Ectodermal cell (in vitro differentiated cells): ENCODE data around the gene STAP2. TPM values are rescaled to one million over a fixed set of nuclear protein-coding genes. Genes with fewer than 3 reads are reported as not detected.
A peak's percentile ranks its signal among the peaks of the same experiment; 100 is the strongest.

Experiments
- H3K27ac ChIP-seq: 2 replicates; pipeline ENCODE4 v1.7.0; 2013; ENCODE audit warnings: mild to moderate bottlenecking, low read depth, low read length; ENCODE audit not compliant: insufficient read depth, poor library complexity, severe bottlenecking
- H3K27me3 ChIP-seq: 2 replicates; pipeline ENCODE4 v1.7.0; 2013; ENCODE audit warnings: mild to moderate bottlenecking, low read length; ENCODE audit not compliant: insufficient read depth, control insufficient read depth, poor library complexity, severe bottlenecking
- H3K36me3 ChIP-seq: one replicate; pipeline ENCODE4 v1.7.0; 2013; ENCODE audit warnings: low read length; ENCODE audit not compliant: control insufficient read depth, insufficient read depth
- H3K4me1 ChIP-seq: one replicate; pipeline ENCODE4 v1.7.0; 2013; ENCODE audit warnings: low read length; ENCODE audit not compliant: control insufficient read depth, insufficient read depth
- H3K4me3 ChIP-seq: 2 replicates; pipeline ENCODE4 v1.7.0; 2013; ENCODE audit warnings: low read depth, low read length, control low read depth; ENCODE audit not compliant: insufficient read depth
- H3K9me3 ChIP-seq: 2 replicates; pipeline ENCODE4 v1.7.0; 2013; ENCODE audit warnings: mild to moderate bottlenecking, low read length, moderate library complexity; ENCODE audit not compliant: control insufficient read depth
- WGBS, 2 experiments: methylation state at CpG; one replicate each; pipeline ENCODE4 v1.1.7; 2013; ENCODE audit warnings: missing lambda C conversion rate in 2 of 2; 5-methylcytosine and 5-hydroxymethylcytosine counted together
- polyA plus RNA-seq, 4 experiments: library from polyadenylated mRNA; stranded (reverse); fragments of 50-300 nt; gene quantifications; one replicate each; pipeline ENCODE4 v1.2.3, GENCODE V29; 2013

STAP2 gene, protein sequence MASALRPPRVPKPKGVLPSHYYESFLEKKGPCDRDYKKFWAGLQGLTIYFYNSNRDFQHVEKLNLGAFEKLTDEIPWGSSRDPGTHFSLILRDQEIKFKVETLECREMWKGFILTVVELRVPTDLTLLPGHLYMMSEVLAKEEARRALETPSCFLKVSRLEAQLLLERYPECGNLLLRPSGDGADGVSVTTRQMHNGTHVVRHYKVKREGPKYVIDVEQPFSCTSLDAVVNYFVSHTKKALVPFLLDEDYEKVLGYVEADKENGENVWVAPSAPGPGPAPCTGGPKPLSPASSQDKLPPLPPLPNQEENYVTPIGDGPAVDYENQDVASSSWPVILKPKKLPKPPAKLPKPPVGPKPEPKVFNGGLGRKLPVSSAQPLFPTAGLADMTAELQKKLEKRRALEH
- 8.5 TPM for polyA plus RNA-seq (2013, experiment 1 of 4)
- polyA plus RNA-seq (2013, experiment 2 of 4), result 7.9 TPM
- polyA plus RNA-seq (2013, experiment 3 of 4), result 8.6 TPM
- 10.9 TPM for polyA plus RNA-seq (2013, experiment 4 of 4)

DNA sequence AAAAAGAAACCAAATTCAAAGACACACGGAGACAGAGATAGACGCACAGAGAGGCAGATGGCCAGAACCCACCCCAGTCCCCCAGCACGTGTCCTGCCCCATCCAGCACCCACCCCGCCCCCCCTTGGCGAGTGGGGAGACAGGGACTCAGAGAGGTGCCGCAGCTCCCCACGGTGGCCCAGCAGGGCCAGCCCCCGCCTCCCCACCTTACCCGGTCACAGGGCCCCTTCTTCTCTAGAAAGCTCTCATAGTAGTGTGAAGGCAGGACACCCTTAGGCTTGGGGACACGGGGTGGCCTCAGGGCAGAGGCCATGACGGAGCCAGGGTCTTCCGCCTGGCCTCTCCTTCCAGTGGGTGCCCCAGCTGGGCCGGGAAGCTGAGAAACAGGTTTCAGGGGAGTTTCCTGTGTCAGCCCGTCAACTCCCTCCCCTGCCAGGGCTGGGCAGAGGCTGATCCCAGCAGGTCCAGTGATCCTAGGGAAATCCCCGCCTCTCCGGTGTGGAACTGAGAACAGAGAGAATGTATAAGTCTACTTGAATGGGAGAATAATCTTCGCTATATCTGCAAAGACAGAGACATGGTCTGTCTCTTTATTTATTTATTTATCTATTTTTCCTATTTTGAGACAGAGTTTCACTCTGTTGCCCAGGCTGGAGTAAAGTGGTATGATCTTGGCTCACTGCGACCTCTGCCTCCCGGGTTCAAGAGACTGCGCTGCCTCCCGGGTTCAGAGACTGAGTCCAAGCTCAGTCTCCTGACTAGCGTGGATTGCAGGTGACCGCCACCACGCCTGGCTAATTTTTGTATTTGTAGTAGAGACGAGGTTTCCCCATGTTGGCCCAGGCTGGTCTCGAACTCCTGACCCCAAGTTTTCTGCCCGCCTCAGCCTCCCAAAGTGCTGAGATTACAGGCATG, at the start of gene STAP2:
Gene STAP2 (minus strand): TSS at position 387 of the 915 bp plus-strand sequence. CDS start 74 bp downstream, at position 313.
- Histone ChIP-seq H3K27me3 (no peaks in the 10 kb centered on the region), H3K27ac (peak within 1 kb of the TSS; percentile 26), H3K4me3 (peak within 1 kb of the TSS; percentile 25), H3K9me3 (no peaks in the 10 kb centered on the region), H3K4me1 (peaks cover 17% of the 10 kb centered on the region), H3K36me3 (no peaks in the 10 kb centered on the region)
- 54 to 57% methylated on average over 27 of the region's 27 CpGs for WGBS, 2 experiments

DNA sequence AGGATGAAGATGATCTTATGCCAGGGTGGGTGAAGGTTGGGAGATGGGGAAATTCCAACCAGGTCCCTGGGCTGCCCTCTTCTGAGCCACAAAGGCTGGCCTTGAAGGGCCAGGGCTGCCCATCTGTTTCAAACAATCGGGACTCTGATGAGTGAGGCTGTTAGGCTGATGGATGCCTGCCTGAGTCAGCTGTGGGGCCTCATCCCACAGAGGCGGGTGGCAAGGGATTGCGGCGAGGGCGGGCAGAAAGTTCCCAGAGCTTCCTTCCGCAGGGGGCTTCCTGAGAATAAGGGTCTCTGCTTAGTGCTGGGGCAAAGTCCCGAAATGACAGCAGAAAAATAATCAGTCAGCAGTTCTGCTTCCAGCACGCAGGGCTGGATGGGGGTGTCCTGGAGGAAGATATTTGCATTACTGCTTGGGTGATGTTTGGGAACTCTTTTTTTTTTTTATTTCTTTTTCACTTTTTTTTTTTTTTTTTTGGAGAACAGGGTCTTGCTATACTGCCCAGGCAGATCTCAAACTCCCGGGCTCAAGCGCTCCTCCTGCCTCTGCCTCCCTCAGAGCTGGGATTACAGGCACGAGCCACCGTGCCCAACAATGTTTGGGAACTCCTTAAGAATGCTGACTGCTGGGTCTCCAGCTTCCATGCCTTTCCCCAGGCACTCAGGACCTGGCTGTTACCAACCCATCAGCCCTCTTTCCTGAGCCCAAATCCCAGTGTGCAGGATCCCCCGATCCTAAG, 47.6 kb upstream of the STAP2 start:
- Histone ChIP-seq H3K4me3 (no peak overlapping the region), H3K9me3 (no peaks in the 10 kb centered on the region), H3K4me1 (peaks cover 49% of the 10 kb centered on the region), H3K36me3 (no peaks in the 10 kb centered on the region), H3K27me3 (no peaks in the 10 kb centered on the region), H3K27ac (no peak overlapping the region)
- WGBS, 2 experiments, result 90 to 93% methylated on average over 13 of the region's 13 CpGs

DNA sequence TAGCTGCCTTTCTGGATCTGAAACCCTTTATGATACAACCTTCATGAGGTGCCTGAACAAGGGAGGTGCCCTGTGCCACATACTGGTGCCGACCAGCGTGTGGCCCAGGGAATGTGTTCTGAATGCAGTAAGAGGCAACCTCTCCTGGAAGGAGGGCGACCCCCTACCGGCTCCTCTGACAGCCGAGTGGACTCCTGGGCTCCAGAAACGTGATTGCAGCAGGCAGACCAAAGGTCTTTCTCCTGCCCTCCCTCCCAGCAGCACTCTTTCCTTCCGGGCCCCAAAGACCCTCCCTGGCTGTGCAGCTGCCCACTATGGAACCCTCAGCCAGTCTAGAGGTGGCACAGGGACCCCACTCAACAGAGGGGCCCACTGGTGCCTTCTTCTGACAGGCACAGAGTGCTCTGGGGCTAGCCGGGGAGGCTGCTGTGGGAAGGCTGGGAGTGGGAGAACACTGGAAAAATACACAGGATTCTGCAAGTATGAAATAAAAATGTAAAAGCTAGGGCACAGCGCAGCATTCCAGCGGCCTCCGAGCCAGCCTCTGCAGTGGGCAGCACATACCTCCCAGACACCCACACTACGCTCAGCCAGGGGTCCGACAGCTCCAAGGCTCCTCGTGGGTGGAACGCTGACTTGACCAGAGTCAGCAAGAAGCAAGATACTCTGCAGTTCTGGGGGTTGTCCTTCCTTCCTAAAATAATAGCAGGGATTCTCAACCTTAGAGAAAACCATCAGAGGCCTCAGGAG, 46.8 kb upstream of the STAP2 start:
- 82 to 83% methylated on average over 15 of the region's 15 CpGs for WGBS, 2 experiments
- H3K27ac ChIP-seq, result no peak overlapping the region
- no peak overlapping the region for H3K4me3 ChIP-seq
- H3K9me3 ChIP-seq, result no peaks in the 10 kb centered on the region
- no peaks in the 10 kb centered on the region for H3K27me3 ChIP-seq
- peaks cover 41% of the 10 kb centered on the region for H3K4me1 ChIP-seq
- H3K36me3 ChIP-seq, result no peaks in the 10 kb centered on the region

DNA sequence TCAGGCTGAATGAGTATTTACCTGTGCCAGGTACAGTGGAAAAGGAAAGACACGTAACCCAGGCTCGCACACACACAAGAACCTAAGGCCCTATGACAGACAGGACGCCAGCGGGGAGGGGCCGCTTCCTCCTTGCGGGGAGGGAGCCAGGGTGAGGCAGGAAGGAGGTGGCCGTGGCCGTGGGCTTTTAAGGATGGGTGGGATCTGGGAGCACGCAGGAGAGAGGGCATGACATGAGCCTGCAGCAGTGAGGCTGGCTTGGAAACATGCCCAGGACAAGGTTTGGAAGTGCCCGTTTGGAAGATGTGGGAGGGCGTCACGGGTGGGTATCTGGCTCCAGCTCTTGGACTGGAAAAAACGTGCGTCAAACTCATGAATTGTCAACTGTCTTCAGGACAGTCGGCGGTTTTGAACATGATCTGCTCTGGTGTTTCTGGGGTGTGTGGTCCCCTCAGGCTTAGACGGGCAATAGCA, 41.7 kb upstream of the STAP2 start:
- no peaks in the 10 kb centered on the region for H3K27me3 ChIP-seq
- WGBS, 2 experiments, result 89% methylated on average over 17 of the region's 17 CpGs
- no peak overlapping the region for H3K4me3 ChIP-seq
- H3K36me3 ChIP-seq, result no peaks in the 10 kb centered on the region
- no peak overlapping the region for H3K27ac ChIP-seq
- H3K4me1 ChIP-seq, result peaks cover 29% of the 10 kb centered on the region
- H3K9me3 ChIP-seq, result no peaks in the 10 kb centered on the region

DNA sequence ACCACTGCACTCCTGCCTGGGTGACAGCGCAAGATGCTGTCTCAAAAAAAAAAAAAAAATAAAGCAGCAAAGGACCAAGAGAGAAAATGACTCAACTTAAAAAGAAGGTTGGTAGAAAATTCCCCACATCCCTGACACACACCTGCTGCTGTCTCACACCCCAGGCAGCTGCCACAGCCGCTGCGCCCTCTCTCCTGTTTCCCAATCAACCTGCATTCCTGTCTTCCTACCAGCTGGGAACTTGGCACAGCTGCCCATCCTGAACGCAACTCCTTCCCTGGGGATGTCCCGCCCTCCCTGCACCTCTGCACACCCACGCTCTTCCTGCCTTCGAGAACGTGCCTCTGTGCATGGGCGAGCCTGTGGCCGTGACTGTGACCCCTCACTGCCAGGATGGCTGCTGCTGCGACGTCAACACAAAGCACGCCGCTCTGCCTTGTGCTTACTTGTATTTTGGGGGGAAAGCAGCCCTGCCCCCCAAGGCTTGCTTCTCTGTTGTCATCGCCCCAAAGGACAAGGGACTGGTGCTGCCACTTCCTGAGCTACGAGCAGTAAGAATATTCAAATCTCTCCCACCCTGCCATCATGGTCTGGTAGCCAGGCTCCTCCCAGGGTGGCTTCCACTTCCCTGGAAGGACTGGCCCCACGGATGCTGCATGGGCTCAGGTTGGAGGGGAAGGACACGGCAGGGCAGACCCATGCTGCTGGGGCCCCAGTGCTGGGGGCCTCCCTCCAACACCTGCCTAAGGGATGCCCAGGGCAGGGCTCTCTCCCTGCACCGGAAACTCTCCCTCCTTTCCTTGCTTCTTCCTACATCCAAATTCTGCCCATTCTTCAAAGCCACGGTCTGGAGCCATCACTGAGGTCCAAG, 41.0 kb upstream of the STAP2 start:
- 85% methylated on average over 20 of the region's 20 CpGs for WGBS, 2 experiments
- Histone ChIP-seq H3K4me1 (peaks cover 33% of the 10 kb centered on the region), H3K36me3 (no peaks in the 10 kb centered on the region), H3K9me3 (no peaks in the 10 kb centered on the region), H3K27me3 (no peaks in the 10 kb centered on the region), H3K4me3 (no peak overlapping the region), H3K27ac (no peak overlapping the region)

DNA sequence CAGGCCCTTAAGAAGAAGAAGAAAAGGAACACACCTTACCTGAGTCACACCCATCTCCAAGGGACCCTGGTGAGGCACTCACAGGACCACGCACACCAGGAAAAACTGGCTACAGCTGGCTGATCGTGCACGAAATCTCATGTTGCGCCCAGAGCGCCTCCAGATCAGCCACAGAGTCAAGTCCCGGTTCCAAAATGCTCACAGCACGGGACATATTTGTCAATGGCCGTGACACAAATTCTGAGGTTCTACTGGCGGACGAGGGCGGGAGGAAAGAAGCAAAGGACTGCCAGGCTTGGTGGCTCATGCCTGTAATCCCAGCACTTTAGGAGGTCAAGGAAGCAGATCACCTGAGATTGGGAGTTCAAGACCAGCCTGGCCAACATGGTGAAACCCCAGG, 40.3 kb upstream of the STAP2 start:
- H3K36me3 ChIP-seq, result no peaks in the 10 kb centered on the region
- no peaks in the 10 kb centered on the region for H3K9me3 ChIP-seq
- 95 to 96% methylated on average over 11 of the region's 11 CpGs for WGBS, 2 experiments
- peaks cover 38% of the 10 kb centered on the region for H3K4me1 ChIP-seq
- no peak overlapping the region for H3K27ac ChIP-seq
- H3K4me3 ChIP-seq, result no peak overlapping the region
- no peaks in the 10 kb centered on the region for H3K27me3 ChIP-seq

DNA sequence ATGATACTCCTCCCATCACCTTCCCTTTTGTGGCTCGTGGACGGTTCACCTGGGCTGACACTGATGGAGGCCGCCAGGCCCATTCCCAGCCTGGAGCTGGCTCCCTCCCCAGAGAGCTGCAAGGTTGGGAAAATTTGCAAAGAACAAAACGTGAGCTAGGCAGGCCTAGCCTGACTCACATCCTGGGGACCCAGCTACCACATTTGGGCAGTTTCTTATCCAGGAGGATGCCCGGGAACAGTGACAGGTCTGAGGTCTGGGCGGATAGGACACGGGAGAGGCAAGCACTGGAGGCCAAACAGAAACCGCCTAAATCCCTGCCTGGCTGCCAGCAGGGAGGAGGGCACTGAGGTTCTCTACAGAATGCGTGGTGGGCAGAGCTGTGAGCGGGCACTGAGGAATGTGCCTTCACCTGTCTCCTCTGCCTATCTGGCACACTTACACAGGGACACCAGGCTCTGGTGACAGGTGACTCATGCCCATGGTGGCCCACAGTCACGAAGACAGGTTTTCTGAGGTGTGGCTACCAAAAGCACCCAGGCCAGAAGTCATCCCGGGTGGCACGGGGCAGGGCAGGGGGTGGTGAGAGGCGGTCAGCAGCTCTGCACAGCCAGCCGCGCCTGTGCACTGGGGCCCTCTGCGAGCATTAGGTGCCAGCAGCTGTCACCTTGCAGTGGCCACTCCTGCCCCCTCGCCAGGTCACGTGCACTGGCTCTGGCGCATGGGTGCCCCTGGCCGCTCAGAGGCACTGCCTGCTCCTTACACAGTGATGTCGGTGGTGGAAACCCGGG, 38.6 kb upstream of the STAP2 start:
- no peaks in the 10 kb centered on the region for H3K36me3 ChIP-seq
- peaks cover 38% of the 10 kb centered on the region for H3K4me1 ChIP-seq
- no peak overlapping the region for H3K27ac ChIP-seq
- no peaks in the 10 kb centered on the region for H3K9me3 ChIP-seq
- 86 to 87% methylated on average over 23 of the region's 23 CpGs for WGBS, 2 experiments
- H3K4me3 ChIP-seq, result no peak overlapping the region
- no peaks in the 10 kb centered on the region for H3K27me3 ChIP-seq

DNA sequence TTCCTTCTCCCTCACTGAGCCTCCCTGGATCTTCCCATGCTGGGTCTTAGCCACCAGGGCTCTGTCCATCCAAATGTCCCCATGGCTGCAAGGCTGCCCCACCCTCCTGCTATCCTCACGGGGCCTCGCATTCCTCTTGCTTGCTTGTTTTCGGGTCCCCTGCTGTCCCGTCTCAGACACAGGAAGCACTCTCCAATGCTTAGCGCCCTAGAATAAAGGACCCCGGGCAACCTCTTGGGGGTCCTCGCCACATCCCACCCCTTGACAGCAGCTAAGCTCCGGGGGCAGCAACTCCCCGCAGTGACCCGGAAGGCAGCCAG, 38.0 kb upstream of the STAP2 start:
- Histone ChIP-seq H3K27ac (no peak overlapping the region), H3K4me3 (no peak overlapping the region), H3K36me3 (no peaks in the 10 kb centered on the region), H3K9me3 (no peaks in the 10 kb centered on the region), H3K27me3 (no peaks in the 10 kb centered on the region), H3K4me1 (peaks cover 38% of the 10 kb centered on the region)
- WGBS, 2 experiments, result 59 to 60% methylated on average over 10 of the region's 10 CpGs
